GM19452 (cell line): ENCODE results near the gene ACTG1.
"Not testable (repeated sequence)": the region's sequence is repeated elsewhere in the genome, so short reads cannot be mapped to it uniquely, and the experiment has no call there.

Source experiments
- ATAC-seq: cut with Tn5 transposase; IDR thresholded peaks from one replicate; pipeline ENCODE4 v1.9.1; 2021; ENCODE audit not compliant: unreplicated experiment

The ACTG1 gene

DNA sequence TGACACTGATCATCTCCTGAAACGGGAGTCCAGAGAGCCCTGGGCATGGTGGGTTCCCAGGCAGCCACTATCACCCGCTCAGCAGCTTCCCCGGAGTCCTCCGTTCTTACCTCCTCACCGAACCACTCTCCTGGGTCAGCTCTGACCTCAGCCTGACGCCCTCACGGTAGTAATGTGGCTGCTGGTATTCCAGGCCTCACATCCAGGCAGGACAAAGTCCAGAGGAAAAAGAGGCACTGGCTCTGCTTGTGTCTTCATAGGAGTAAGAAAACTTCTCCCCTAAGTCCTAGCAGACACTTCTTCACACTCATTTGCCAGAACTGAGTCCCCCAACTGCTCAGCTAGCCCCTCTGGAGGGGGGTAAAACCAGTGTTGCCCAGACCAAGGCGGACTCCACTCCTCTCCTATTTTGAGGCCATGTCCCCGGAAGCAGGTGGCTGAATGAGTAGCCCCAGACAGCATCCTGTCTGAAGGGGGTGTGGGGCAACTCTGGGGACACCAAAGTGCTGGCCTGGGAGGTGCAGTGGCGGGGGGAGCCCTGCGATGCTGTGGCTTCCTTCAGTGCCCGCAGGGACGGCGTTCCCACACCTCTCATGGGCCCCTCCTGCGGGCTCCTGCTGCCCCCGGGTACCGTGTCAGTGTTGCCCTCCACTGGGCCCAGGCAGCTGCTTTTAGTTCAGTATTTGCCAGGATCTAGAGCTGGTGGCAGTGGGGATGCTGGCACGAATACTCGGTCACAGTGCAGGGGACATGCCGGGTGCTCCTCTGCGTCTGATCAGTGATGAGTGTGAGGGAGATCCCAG lies 20.9 kb upstream of the ACTG1 start:
- ATAC-seq: no peak

DNA sequence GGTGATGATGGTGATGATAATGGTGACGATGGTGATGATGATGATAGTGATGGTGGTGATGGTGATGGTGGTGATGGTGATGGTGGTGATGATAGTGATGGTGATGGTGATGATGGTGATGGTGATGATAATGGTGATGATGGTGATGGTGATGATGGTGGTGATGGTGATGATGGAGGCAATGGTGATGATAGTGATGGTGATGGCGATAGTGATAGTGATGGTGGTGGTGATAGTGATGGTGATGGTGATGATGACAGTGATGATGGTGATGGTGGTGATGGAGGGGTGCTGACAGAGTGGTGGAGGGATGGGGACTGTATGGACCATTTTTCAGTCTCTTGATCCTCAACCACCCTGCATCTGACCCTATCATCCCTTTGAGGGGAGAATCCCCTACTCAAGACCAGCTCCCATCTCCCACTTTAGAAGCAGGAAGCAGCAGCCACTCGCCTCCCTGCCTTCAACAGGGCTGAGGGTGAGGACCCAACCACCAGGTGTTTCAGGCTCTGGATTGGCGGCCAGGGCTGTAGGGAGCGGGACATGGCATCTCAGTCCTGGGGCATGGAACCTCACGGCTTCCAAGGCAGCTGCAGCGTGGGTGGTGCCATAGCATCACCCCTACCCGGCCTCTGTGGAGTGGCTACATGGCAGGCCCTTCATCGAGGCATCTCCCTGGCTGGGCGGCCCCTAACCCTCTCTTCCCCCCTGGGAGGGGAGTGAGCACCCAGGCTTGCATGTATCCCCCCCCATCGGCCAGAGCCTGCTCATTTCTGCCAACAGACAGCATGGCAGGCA lies 20.1 kb upstream of the ACTG1 start:
- no peak for ATAC-seq

DNA sequence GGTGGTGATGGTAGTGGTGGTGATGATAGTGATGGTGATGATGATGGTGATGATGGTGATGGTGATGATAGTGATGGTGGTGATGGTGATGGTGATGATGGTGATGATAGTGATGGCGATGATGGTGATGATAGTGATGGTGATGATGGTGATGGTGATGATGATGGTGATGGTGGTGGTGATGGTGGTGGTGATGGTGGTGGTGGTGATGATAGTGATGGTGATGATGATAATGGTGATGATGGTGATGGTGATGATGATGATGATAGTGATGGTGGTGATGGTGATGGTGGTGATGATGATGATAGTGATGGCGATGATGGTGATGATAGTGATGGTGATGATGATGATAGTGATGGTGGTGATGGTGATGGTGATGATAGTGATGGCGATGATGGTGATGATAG lies 19.4 kb upstream of the ACTG1 start:
- ATAC-seq: not testable (repeated sequence)

DNA sequence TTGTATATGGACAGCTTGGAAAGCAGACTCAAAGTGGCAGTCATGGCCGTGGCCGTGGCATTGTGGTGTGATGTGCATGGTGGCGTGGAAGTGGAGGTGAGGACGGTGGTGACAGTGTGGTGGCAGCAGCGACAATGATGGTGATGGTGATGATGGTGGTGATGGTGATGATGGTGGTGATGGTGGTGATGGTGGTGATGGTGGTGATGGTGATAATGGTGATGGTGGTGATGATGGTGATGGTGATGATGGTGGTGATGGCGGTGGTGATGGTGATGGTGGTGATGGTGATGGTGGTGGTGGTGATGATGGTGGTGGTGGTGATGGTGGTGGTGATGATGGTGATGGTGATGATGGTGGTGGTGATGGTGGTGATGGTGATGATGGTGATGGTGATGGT lies 18.4 kb upstream of the ACTG1 start:
- ATAC-seq: not testable (repeated sequence)

DNA sequence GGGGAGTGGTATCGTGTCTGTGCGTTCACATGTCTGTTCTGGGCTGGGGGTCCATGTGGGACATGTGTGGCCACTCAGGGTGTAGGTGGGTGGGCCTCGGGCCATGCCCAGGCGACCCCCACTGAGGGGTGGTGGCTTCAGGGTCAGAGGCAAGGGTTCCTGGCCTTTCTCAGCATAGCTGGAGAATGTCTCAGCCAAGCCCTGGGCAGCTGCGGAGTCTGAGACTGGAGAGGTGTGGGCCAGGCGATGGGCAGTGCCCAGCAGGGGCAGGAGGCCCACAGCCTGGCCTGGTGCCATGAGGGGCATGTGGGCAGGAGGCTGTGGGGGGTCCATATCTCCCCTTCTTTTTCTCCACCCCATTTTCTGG lies 16.8 kb upstream of the ACTG1 start:
- ATAC-seq: no peak

DNA sequence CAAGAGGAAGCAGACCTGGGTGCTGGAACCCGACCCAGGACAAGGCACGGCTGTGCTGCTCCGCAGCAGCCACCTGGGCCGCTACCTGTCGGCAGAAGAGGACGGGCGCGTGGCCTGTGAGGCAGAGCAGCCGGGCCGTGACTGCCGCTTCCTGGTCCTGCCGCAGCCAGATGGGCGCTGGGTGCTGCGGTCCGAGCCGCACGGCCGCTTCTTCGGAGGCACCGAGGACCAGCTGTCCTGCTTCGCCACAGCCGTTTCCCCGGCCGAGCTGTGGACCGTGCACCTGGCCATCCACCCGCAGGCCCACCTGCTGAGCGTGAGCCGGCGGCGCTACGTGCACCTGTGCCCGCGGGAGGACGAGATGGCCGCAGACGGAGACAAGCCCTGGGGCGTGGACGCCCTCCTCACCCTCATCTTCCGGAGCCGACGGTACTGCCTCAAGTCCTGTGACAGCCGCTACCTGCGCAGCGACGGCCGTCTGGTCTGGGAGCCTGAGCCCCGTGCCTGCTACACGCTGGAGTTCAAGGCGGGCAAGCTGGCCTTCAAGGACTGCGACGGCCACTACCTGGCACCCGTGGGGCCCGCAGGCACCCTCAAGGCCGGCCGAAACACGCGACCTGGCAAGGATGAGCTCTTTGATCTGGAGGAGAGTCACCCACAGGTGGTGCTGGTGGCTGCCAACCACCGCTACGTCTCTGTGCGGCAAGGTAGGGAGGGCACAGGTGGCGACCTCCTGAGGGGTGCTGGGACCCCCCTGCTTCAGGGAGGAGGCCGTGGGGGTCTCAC lies 16.2 kb upstream of the ACTG1 start:
- no peak for ATAC-seq

DNA sequence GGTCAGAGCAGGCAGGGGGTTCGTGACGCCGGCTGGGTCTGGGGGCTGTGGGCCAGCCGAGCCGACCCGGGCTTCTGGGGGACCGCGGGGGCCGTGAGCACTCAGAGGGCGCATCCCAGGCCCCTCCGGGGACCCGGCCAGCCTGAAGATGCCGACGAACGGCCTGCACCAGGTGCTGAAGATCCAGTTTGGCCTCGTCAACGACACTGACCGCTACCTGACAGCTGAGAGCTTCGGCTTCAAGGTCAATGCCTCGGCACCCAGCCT lies 15.7 kb upstream of the ACTG1 start:
- ATAC-seq: no peak

DNA sequence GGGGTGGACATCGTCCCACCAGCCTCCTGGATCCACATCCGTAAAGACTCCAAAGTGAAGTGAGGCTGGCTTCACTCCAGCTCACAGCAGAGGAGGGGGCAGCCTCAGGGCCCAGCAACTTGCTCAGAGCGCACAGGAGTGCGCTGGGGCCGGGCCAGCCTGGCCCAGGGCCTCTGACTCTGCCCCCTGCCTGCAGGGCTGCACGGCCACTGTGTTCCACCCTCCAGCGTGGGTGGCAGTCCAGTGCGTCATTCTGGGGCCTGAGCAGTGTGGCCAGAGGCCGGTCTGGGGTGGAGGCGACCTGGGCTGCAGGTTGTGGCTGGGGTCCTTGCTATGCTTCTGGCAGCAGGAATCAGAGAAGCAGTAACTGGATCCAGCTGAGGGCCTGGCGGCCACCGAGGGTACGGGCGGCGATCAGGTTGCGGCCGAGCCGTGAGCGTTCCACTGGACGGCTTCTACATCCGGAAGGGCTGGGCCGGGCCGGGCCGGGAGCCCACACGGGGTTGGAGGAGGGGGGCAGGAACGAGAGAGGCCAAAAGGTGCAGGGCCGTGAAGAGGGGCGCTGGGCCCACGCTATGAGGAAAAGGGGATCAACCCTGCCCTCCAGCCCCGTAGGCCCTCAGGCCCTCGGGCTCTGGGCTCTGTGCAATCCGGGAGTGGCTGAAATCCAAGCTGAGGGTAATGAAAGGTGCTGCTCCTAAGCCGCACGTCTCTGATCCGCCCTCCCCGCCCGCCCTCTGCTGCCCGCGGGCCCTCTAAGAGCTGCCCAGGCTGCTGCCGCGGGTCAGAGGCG lies 15.2 kb upstream of the ACTG1 start, which contains the start of gene FSCN2:
TSS of gene FSCN2 (plus strand) at position 787 of the 793 bp plus-strand sequence. CDS start 155 bp downstream, outside the sequence.
- no peak for ATAC-seq

DNA sequence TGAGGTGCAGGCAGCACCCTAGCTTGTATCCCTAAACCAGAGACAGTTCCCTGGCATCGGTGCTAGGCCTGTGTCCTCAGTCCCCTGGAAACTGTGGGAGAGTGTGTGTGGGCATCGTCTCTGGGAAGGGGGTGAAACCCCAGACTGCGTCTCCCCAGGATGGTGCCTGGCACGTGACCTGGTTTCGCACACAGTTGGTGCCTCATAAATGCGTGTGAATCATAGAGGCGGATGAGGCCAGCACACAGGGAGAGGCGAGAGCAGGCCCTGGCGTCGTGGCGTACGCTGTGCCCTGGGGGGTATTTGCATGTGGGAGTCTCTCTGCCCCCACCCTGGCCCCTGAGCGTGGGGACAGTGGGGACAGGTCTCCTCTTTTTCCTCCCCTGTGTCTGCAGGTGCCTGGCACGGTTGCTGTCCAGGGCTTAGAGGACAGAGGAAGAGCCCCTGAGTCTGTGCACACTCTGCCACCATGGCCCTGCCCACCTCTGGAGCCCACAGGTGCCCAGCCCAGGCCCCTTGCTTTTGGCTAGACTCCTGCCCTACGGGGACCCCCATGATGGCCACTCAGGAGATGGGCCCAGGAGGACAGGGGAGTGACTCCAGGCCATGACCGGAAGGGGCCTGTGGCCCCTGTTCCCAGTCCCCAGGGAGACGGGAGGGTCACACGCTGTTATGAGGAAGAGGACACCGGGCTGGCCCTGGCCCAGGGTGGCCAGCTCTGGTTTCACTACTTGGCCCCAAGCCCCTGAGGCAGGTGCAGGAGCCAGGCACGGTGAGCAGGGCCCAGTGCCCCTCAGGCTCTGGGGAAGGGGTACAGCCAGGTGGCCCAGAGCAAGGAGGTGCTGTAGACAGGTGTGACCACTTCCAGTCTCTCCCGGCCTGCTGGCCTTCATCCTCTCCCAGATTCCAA lies 14.3 kb upstream of the ACTG1 start:
- no peak for ATAC-seq

DNA sequence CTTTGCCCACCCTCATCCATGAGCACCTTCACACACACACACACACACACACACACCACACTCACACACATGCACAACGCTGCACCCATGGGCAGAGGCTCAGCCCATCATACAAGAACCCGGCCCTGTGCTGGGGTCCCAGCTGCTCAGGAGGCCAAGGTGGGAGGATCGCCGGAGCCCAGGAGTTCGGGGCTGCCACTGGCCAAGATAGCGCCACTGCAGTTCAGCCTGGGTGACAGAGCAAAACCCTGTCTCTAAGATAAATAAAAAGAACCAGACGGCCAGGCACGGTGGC lies 12.2 kb upstream of the ACTG1 start:
- ATAC-seq: no peak

DNA sequence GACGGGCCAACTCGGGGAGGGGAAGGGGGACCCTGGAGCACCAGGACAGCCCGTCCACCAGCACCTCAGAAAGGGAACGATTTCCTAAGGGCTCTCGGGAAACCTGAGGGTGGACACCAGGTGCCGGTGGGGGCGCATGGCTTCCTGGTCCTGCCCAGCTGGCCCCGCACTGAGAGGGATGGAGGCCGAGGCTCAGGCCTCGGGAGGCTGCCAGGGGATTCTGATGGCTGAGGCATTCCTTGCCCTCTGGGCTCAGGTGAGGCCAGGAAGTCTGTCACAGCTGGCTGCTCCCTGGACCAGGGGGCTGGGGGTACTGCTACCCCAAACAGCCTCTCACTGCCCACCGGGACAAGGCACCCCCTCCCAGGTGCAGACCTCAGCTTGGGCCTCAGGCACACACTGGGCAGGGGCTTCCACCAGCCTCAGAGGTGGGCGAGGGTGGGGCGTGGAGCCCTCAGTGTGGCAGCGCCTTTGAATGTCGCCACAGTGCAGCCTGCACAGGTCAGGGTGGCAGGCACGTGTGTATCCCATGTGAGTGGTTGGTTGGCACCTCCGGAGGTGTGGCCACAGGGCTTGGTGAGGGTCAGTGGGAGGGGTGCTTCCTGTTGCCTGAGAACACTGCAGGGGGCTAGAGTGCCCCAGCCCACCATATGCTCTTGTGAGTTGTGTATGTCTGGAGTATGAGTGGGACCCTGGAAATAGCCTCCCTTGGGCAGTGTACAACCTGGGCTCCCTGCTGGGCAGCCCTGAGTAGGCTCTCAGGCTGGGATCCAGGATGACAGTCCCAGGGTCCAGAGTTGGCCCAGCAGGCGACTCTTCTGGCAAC lies 11.7 kb upstream of the ACTG1 start:
- ATAC-seq: no peak

DNA sequence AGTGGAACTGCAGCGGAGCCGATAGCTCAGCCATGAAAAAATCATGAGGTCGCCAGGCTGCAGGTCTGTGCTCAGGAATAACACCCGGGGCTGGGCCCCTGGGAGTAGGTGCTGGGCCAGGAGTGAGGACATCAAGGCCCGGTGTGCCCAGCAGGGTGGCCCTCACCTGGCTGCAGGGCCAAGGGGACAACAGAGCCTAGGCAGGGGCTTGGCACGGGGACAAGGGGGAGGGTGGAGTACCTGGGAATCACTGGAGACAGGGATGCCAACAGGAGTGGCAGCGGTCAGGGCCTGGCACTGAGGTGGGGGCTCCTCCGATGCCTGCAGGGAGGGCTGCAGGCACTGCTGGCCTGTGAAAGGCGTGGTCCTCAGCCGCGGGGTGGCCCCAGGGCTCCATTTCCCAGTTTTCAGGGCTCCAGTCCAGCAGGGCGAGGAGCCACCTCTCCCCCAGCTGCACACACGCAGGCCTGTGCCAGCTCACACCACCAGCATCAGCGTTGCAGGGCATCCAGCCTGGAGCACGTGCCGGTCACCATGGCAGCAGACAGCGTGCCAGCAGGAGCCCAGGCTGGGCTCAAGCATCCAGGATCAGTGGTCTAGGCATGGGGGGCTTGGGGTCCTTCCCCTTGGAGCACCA lies 10.9 kb upstream of the ACTG1 start:
- ATAC-seq: no peak

DNA sequence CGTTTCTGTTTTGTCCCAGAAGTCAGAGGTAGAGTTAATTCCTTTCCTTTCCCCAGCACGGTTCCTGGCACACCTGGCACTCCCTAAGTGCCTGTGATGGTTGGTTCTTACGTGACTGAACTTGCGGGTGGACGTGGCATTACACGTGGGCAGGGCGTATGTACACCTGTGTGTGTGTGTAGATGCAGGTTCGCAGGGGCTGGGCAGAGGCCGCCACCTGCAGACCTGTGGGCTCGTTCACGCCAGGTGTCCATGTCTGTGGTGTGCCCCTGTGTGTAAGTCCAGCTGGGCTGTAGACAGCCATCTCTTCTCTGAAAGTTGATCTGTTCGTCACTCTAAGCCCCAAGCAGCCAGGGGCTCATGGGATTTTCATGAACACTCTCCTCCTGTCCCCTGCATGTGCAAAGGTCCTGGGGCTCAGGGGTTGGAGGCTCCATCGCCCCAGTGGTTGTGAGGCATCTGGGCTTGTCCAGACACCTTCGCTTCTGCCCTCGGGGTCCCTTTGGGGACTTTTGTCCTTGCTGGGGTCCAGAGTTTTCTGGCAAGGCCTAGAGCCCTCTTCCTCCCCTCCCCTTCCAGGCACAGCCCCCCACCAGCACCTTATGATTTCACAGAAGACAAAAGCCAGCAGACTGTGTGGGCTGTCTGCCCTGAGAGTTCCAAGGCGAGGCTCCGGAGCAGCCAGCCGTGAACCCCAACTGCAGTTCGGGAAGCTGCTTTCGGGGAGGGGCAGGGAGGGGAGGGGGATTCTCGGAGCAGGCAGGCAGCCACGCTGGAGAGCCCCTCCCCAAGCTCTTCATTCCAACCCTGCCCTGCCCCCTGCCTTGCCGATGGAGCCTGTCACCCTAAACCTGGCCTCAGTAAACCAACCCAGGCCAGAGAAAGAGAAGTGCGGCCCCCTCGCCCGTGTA lies 10.1 kb upstream of the ACTG1 start:
- no peak for ATAC-seq

DNA sequence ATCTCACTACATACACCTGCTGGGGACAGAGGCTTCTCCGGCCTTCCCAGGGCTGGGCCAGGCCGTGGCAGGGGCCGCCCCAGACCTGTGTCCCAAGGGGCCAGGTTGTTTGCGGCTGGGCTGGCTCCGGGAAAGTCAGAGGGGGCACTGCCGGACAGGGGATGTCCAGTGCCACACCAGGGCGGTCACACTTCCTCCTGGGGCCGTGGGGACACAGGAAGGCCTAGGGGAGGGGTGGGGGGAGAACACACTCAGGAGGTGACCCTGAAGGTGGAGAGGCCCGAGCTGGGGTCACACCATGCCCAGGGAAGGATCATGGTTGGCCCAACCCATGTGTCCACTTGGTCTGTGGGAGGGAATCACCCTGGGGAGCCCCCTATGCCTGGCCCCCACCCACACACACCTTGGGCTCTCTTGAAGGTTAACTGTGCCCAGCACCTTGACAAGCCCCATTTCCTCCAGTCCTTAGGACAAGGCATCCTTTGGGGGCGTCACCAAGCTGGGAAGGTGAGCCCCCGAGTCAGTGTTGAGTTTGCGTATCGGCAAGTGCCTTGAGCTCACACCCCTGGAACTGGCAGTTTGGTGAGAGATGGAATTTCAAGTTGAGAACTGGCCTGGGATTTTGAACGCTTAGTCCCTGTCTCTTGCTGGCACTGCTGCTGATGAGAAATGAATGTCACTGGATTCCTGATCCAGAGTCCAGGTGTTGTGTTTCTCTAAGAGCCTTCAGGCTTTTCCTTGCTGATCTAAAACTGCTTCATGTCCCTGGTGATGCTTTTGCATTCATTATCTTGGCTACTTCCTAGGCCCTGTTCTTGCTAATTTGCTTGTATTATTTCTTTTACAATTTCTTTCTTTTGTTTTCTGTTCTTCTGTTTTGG lies 7.7 kb upstream of the ACTG1 start:
- ATAC-seq: no peak

DNA sequence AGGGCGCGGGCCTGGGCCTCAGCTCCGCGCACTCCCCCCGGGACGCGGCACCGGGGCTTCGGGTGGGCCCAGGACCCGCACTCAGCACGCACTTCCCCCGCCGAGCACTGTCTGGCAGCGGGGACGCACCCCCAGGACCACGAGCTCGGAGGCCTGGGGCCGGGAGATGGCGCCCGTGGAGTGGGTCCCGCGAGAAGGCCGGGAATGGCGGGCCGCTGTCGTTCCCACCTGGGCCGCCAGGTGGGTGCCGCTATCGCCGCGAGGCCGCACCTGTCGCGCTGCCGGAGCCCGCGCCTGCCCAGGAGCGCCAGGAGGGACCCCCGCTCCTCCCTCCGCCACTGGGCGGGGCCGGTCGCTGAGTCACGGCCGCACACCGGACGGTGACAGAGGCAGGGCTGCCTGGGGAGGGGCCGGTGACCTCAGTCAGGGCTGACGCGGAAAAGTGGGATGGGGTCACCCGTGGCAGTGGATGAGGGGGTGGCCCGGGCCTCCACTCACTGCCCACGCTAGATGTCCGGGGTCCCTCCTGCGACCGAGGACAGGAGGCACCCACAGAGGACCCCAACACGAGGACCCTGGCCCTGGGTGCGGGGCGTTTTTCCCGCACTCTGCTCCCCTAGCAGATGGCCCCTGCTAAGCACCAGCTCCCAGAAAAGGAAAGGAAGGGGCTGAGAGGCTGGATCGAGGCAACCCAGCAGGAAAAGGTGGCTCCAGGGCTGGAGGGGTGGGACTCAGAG lies 6.9 kb upstream of the ACTG1 start:
- ATAC-seq: peak; percentile 28

DNA sequence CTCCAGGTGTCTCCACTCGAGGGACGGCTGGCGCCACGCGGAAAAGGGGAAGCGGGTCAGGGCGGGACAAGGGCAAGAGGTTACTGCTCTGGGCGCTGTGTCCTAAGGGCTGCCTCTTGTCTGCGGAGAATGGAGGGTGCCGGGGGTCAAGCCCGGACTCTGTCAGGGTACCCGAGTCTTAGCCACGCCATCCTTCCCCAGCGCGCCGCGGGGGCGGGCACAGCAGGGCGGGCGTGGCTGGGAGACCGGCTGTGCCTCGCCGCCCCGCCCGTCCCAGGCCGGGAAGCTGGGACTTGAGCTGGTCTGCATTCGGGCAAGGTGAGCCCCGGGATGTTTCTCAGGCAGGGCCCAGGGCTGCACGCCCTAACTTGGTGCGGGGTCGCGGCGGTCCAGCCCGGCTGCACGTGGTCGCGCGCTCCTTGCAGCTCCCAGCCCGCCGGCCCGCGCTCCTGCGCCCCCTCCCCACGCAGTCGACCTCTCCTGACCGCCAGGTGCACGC lies 6.2 kb upstream of the ACTG1 start:
- ATAC-seq: no peak
